Fibroblast of the conjunctiva (primary cell): Measurements from ENCODE around the gene TMEM269.

Source experiments
- DNase-seq: peaks from one replicate; pipeline ENCODE4 v3.0.0-alpha.2; 2010; ENCODE audit warnings: low read depth

Gene TMEM269

GRCh38 chr1:42784946-42785693, at the start of gene TMEM269:
Gene TMEM269 (plus strand): TSS chr1:42784991. CDS start chr1:42789894, 4,903 bp downstream.
- DNase-seq: no peak

GRCh38 chr1:42735056-42735455, 49.7 kb upstream of the TMEM269 start:
- no peak for DNase-seq

- no peak for DNase-seq
Observed at GRCh38 chr1:42735477-42736105, 49.2 kb upstream of the TMEM269 start.

GRCh38 chr1:42736152-42736551, 48.6 kb upstream of the TMEM269 start:
- DNase-seq: no peak

GRCh38 chr1:42736571-42737200, 48.1 kb upstream of the TMEM269 start:
- DNase-seq: no peak

GRCh38 chr1:42737257-42737656, 47.5 kb upstream of the TMEM269 start:
- no peak for DNase-seq

- DNase-seq: no peak
Observed at GRCh38 chr1:42737986-42738677, 46.7 kb upstream of the TMEM269 start.

GRCh38 chr1:42738678-42739226, 46.0 kb upstream of the TMEM269 start:
- DNase-seq: no peak

- DNase-seq: no peak
Observed at GRCh38 chr1:42739753-42740700, 44.8 kb upstream of the TMEM269 start, which contains the start of gene CLDN19. Gene CLDN19 (minus strand): TSS chr1:42740236. CDS start chr1:42740063, 173 bp downstream.

GRCh38 chr1:42740851-42741580, 43.8 kb upstream of the TMEM269 start:
- no peak for DNase-seq

- no peak for DNase-seq
Observed at GRCh38 chr1:42741706-42742105, 43.1 kb upstream of the TMEM269 start.

GRCh38 chr1:42742141-42742540, 42.6 kb upstream of the TMEM269 start:
- DNase-seq: no peak

GRCh38 chr1:42742617-42743316, 42.0 kb upstream of the TMEM269 start:
- no peak for DNase-seq

- no peak for DNase-seq
Observed at GRCh38 chr1:42743317-42744147, 41.3 kb upstream of the TMEM269 start.

GRCh38 chr1:42744148-42744413, 40.7 kb upstream of the TMEM269 start:
- DNase-seq: no peak

- DNase-seq: no peak
Observed at GRCh38 chr1:42745851-42746250, 38.9 kb upstream of the TMEM269 start.

GRCh38 chr1:42746436-42747105, 38.2 kb upstream of the TMEM269 start:
- no peak for DNase-seq

- DNase-seq: no peak
Observed at GRCh38 chr1:42747125-42747524, 37.7 kb upstream of the TMEM269 start.
